GM19324 (cell line): ENCODE data around the gene LINGO1.

Source experiments
- ATAC-seq: cut with Tn5 transposase; IDR thresholded peaks from one replicate; pipeline ENCODE4 v1.9.1; 2021; ENCODE audit warnings: mild to moderate bottlenecking, moderate library complexity; ENCODE audit not compliant: unreplicated experiment, low FRiP score

LINGO1 gene

DNA sequence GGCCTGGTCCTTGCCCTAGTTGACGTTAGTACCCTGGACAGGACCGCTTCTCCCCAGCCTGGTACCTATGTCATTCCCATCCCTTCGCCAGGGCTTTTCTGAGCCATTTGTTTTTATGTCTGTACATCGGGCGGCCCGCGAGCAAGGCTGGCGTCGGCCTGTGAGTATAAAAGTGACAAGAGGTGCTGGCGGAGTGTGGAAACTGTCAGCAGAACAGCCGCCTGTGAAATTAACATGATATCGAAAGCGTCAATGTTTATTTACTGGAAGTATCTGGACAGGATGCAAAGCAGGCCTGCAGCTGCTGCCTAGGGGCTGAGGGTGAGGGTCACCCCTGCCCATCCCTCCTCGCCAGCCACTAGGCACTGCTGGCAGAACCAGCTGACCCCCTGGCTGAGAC is 33.4 kb downstream of the LINGO1 start:
- ATAC-seq, result no peak

- ATAC-seq, result no peak
Measured at GRCh38 chr15:77598644-77599043, 34.1 kb downstream of the LINGO1 start.

GRCh38 chr15:77597804-77598453 is 34.8 kb downstream of the LINGO1 start:
- ATAC-seq, result no peak

- ATAC-seq, result no peak
Measured at GRCh38 chr15:77596821-77597803, 35.6 kb downstream of the LINGO1 start.

DNA sequence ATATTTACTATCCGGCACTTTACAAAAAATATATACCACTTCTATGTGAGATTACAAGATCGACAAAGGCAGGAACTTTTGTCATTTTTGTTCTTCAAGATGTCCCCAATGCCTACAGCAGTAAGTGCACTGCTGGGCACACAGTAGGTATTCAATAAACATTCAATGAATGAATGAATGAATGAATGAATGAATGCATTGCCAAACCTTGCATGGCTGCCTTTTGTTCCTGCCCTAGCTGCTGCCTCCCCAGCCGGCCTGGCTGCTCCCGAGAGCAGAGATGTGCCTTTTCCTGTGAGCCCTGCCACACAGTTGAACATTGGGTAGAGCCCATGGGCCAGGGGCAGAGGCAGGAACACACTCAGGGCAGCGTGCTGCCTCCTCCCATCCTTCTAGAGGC is 37.5 kb downstream of the LINGO1 start:
- ATAC-seq, result no peak

GRCh38 chr15:77592758-77593157 is 40.0 kb downstream of the LINGO1 start:
- no peak for ATAC-seq

DNA sequence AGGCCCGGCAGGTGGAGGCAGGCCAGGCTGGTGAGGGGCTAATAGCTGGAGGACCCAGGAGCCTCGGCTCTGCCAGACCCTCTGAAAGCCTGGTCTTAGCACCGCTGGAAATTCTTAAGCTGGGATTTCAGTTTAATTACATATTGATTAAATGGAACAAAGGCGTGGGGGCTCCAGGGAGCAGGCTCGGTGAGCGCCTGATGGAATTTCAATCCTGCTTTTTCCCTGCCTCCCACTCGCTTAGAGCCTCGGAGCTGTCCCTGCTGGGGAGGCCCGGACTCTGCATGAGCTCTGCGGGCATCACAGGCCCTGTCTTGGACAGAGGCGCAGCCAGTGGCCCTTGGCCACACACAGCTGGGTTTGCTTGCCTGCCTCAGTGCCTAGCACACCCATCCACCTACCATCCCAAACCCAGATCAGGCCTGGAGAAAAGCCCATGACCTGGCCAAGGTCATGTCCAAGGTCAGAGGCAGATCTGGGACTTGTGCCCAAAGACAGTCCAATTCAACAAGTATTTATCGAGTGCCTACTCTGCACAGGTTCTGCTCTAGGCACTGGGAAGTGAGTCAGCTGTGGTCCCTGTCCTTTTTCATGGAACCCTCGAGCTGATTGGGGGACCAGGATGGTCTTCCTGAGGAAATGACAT is 40.6 kb downstream of the LINGO1 start:
- no peak for ATAC-seq

GRCh38 chr15:77589839-77590238 is 42.9 kb downstream of the LINGO1 start:
- no peak for ATAC-seq

DNA sequence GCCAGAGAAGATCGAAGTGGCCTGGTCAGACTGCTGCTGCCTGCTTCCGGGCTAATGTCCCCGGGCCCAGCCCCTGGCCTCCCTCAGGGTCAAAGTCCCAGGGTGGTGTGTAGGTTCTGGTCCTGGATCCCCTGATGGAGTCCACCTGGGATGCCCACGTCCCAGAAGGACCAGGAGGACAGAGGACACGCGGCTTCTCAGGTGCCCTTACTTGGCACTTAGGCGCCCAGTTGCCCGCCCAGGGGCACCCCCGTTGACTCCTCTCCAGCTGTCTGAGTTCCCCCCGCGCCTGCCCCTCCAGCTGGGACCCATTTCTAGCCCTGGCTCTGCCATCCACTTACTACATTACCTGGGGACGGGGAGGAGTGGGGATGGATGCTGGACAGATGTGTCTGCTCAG is 44.6 kb downstream of the LINGO1 start:
- no peak for ATAC-seq

GRCh38 chr15:77584691-77585090 is 48.0 kb downstream of the LINGO1 start:
- no peak for ATAC-seq

GRCh38 chr15:77584201-77584600 is 48.5 kb downstream of the LINGO1 start:
- no peak for ATAC-seq

GRCh38 chr15:77582763-77583162 is 49.9 kb downstream of the LINGO1 start:
- no peak for ATAC-seq

GRCh38 chr15:77581896-77582569 is 50.7 kb downstream of the LINGO1 start:
- ATAC-seq, result no peak

DNA sequence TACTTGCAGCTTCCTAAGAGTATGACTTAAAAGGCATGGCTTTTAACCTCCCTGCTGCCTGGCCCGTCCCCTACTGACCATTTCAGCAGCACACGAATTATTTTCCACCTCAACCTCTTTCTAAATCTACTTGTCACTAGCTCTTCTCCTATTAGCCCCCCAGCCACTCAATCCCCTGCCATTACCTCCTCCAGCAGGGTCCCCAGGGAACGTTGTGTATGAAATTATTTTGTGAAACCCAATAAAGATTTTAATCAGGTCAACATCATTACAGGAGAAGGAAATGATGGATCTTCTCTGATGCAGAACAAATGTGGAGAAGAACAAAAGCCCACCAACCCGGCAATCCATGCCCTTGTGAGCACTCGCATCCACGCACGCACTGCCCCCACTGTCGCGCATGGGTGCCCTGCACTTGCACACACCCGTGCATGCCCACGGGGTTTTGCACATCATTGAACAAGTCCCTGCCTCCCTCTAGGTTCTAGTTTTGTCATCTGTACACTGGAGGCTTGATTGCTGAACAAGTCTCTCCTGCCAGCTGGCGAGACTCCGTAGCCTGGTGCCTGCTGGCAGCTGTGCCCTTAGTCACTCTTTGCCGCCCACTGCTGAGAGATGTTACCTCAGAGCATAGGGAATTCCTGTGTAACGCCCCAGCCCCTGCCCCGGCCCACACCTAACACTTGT is 51.6 kb downstream of the LINGO1 start:
- ATAC-seq, result no peak

GRCh38 chr15:77579498-77580188 is 53.1 kb downstream of the LINGO1 start:
- no peak for ATAC-seq

- ATAC-seq, result no peak
Measured at GRCh38 chr15:77578641-77579372, 53.9 kb downstream of the LINGO1 start.

DNA sequence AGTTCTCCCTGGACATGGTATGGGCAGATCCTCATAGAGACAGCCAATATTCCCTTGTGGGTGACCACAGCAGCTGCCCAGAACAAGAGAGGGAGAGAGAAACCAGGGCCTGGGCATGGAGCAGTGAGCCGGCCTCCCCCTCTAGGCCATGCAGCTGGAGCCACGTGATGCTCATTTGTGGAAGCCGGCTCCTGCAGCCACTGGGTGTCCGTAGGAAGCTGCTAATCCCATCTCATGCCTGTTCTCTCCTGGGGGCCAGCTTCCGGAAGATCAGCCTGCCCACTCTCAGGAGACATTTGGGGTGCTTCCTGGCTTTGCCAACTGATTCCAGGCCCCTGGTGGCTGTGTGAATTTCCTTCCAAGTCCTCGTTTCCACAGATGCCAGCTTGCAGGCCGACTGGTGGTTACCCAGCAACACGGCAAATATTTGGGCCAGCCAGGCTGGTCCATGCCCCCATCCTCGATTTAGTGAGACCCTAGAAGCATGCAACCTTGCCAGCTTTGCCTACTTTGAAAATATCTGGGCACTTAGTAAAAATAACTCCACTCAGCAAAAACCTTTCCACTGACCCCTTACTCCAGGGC is 55.3 kb downstream of the LINGO1 start:
- no peak for ATAC-seq

- ATAC-seq, result no peak
Measured at GRCh38 chr15:77576538-77576937, 56.2 kb downstream of the LINGO1 start.
